HG02759 (cell line): Measurements from ENCODE around the gene GSTCD.
"Not testable (repeated sequence)": the region's sequence is repeated elsewhere in the genome, so short reads cannot be mapped to it uniquely, and the experiment has no call there.

Experiments used
- ATAC-seq: cut with Tn5 transposase; IDR thresholded peaks from one replicate; pipeline ENCODE4 v1.9.1; 2021; ENCODE audit warnings: mild to moderate bottlenecking, moderate library complexity; ENCODE audit not compliant: unreplicated experiment

Gene GSTCD

DNA sequence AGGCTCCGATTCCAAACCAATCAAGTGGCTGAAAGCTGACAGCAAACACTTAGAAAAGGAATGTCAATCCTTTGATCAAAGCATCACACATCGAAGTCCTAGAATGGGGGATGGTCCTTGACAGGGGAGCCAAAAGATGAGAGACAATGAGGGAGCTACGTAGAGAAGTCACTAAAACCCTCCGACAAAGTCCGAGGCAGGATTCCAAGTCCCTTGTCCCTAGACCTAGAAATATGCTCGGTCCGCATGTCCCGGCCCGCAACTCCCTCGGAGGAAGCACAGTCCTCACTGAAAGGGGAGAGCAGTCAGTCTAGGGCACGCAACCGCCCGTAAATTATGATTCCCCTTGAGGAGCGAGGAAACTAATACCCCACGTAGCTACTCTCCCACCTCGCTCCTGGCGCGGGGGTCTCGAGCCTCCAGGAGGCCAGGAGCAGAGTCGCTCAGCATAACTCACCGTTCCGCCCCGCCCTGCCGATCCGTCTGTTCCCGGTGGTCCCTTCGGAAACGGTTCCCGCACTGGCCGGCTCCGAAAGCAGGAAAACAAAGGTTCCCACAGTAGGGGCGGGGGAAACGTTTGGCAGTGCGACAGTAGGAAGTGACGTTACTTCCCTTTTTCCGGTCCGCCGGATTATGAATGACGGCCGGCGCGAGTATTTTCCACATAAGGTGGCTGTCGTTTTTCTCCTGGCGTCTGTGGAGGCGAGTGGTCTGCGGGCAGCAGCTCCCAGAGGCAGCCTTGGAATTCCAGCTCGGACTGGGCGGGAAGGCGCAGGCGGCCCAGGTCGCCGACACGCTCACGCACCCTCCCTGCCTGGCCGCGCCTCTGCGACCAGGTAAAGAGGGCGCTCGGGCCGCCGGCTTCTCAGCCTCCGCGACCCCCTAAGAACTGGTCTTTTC, at the start of gene GSTCD, which contains the start of gene INTS12:
Gene GSTCD, plus strand, starts transcription at position 604 of the 900 bp plus-strand sequence. CDS start 8,830 bp downstream, outside the sequence.
Gene INTS12, minus strand, starts transcription at position 509 of the 900 bp plus-strand sequence. CDS start 8,684 bp downstream, outside the sequence.
- ATAC-seq = peak; percentile 79

DNA sequence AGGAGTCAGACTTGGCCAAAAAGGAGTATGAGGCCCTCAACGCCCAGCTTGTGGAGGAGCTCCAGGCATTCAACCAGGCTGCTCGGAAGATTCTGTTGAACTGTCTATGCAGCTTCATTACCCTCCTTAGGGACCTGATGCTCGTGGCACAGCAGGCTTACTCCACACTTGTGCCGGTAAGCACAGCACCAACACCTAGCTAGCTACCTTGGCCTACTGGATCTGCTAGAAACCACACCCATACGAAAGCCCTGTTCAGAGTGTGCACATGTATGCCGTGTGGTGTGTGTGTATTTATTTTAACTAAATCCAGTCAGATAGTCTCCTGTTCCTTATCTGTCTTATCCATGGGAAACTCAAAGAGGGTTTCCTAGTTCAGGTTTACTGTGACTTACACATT, 49.4 kb upstream of the GSTCD start:
- ATAC-seq = no peak

DNA sequence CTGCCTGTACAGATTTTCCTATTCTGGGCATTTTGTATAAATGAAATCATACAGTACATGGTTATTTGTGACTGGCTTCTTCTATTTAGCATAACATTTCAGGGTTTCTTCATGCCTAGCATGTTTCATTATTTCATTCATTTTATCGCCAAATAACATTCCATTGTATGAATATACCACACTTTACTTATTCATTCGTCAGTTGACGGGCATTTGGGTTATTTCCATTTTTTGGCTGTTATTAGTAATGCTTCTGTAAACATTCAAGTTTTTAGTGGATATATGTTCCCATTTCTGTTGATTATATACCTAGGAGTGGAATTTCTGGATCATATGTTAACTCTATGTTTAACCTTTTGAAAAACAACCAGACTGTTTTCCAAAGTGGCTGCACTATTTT, 47.6 kb upstream of the GSTCD start:
- no peak for ATAC-seq

- no peak for ATAC-seq
These were observed 45.5 kb upstream of the GSTCD start for GRCh38 chr4:105662935-105663675.

GRCh38 chr4:105666693-105667092, 41.9 kb upstream of the GSTCD start:
- no peak for ATAC-seq

GRCh38 chr4:105670684-105671083, 37.9 kb upstream of the GSTCD start:
- ATAC-seq = no peak

- ATAC-seq = no peak
These were observed 37.3 kb upstream of the GSTCD start for GRCh38 chr4:105671301-105671700.

- no peak for ATAC-seq
These were observed 34.6 kb upstream of the GSTCD start for GRCh38 chr4:105674011-105674410.

DNA sequence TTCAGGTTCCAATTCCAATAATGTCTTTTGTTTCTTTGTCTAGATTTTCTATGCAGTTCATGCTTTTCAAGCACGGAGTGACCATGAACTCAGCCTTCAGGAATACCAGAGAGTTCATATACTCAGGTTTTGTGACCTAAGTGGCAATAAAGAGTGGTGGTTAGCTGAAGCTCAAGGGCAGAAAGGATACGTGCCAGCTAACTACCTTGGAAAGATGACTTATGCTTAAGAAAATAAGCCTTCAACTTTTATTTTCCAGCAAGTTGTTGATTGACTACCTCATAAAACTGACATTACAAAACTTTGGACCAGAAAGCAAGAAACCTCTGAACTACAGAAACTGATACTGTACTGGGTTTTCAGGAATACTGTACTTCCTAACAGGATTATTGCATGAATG, 30.9 kb upstream of the GSTCD start:
- ATAC-seq = no peak

DNA sequence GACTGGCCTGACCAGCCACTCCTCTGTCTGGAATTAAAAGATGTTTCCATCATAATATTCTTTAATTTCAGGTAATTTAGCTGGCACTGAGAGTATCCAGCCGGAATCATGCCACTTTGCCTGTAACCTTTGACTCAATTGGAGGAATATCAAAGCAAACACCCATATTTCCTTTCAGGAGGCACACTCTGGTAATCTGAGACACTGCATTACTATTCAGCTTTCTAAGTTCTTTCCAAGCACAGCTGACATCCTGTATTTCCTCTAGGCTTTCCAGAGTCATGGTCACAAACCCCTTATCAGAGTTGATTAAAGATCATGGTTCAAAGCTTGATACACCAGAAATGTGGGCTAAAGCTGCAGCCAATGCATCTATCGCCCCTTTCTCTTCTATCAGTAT, 29.4 kb upstream of the GSTCD start:
- no peak for ATAC-seq

GRCh38 chr4:105683038-105683437, 25.5 kb upstream of the GSTCD start:
- no peak for ATAC-seq

DNA sequence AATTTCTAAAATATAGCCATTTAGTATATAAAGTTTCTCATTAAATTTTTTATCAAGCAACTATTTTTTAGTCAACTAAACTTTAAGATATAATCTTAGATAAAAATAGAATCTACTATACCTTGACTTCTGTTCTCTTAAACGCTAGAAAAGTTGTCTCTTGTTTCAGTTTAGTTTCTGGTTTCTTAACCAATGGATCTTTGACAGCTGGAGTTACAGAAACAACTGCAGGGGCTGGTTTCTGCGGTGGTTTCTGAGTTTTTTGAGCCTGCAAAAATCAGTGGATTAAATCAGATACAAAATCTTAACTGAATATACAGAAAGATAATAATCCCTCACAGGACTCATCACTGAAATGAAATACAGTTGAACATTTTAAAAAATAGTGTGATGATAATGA, 22.0 kb upstream of the GSTCD start:
- no peak for ATAC-seq

DNA sequence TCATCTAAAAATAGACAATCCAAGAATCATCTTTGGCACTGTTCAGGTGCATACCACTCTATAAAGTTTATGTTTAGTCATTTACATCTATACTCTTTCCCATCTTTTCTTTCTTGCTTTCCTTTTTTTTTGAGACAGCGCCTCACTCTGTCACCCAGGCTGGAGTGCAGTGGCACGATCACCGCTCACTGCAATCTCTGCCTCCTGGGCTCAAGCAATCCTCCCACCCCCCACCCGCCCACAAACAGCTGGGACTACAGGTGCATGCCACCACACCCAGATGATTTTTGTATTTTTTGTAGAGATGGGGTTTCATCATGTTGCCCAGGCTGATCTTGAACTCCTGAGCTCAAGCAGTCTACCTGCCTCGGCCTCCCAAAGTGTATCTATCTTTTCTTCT, 13.8 kb upstream of the GSTCD start:
- ATAC-seq = not testable (repeated sequence)

DNA sequence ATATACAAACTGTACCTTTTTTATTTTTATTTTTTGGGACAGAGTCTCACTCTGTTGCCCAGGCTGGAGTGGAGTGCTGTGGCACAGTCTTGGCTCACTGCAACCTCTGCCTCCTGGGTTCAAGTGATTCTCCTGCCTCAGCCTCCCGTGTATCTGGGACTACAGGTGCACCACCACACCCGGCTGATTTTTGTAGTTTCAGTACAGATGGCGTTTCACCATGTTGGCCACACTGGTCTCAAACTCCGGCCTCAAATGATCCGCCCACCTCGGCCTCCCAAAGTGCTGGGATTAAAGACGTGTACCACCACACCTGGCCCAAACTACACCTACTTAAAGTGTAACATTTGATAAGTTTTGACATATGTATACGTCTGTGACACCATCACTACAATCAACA, 12.8 kb upstream of the GSTCD start:
- ATAC-seq = not testable (repeated sequence)

DNA sequence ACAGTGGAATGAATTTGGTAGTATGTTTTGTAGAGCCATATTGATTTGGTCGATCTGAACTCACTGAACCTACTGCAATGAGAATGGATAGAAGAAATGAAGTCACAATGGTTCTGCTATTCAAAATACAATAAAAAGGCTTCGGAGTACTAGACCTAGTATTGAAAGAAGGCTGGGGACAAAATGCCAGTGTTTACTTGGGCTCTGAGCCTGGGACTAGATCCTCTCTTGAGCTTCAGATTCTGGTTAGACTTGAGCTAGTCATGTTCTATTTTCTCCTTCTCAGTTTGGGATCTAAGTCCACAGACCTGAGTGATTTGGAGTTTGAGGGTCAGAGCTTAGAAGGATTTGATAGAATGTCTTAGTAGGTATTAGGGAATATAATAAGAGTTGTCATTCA, 10.0 kb upstream of the GSTCD start:
- no peak for ATAC-seq

DNA sequence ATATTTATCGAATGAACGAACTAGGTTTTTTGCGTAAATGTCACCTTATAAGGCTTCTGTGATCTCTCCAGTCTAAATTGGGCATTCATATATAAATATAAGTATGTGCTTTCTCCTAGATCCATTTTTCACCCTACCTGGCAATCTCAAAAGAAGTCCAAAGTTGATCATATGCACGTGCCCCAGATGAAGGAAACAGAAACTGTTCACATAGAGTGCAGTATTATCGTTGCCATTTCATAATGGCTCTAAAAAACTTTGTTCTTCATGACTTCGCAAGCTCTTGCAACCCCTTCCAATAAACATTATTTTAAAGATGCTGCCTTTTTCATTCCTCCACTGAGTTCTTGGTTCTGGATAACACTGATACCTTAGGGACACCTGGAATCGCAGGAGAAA, 803 bp upstream of the GSTCD start:
- ATAC-seq = no peak

GRCh38 chr4:105709081-105709450, 482 bp downstream of the GSTCD start:
- ATAC-seq = peak; percentile 46

DNA sequence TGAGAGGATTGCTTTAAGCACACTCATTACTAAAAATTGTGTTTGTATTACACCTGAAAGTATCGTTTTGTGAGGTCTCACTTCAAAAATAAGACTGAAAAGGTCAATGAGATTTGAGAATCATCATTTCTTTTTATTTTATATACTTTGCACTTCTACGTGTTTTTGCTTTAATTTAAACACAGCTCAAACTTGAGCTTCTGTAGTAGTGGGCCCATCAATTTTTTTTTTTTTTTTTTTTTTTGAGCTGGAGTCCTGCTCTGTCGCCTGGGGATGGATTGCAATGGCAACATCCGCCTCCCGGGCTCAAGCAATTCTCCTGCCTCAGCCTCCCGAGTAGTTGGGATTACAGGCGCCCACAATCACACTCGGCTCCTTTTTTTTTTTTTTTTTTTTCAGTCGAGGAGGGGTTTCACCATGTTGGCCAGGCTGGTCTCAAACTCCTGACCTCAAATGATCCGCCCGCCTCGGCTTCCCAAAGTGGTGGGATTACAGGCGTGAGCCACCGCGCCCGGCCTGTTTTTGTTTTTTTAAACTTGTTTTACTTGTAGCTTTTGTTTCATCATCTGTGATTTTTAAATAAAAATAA, 1.5 kb downstream of the GSTCD start:
- no peak for ATAC-seq

- ATAC-seq = no peak
These were observed 2.1 kb downstream of the GSTCD start for GRCh38 chr4:105710678-105711077.

DNA sequence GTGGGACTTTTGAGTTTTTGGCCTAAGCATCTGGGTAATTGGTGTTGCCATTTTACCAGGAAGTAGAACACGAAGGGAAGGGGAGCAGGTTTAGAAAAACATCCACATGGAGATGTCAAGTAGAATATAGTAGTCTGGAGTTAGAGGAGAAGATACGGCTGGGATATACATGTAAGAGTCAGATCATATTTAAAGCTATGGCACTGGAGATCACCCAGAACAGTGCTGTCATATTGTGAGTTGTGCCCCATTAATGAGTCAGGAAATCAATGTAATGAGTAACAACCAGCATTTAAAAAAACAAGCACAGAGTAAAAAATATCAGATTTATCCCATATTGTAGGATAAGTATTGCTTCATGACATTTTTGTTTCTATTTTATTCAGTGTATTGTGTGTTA, 4.2 kb downstream of the GSTCD start:
- no peak for ATAC-seq

GRCh38 chr4:105714071-105714521, 5.5 kb downstream of the GSTCD start:
- ATAC-seq = peak; percentile 66
